HG02973 (cell line): Measurements from ENCODE around the gene STK11.

Experiments
- ATAC-seq: cut with Tn5 transposase; IDR thresholded peaks from one replicate; pipeline ENCODE4 v1.9.1; 2021; ENCODE audit warnings: moderate library complexity; ENCODE audit not compliant: unreplicated experiment

Gene STK11

GRCh38 chr19:1223018-1223855 lies 17.7 kb downstream of the STK11 start:
- no peak for ATAC-seq

- ATAC-seq, result no peak
Observed at GRCh38 chr19:1224047-1224825, 18.7 kb downstream of the STK11 start.

- ATAC-seq, result no peak
Observed at GRCh38 chr19:1224847-1225246, 19.3 kb downstream of the STK11 start.

GRCh38 chr19:1225440-1226226 lies 20.1 kb downstream of the STK11 start:
- ATAC-seq, result no peak

- no peak for ATAC-seq
Observed at GRCh38 chr19:1226227-1226518, 20.6 kb downstream of the STK11 start.

GRCh38 chr19:1226522-1227303 lies 21.1 kb downstream of the STK11 start:
- no peak for ATAC-seq

GRCh38 chr19:1227304-1228054 lies 21.9 kb downstream of the STK11 start:
- no peak for ATAC-seq

- ATAC-seq, result no peak
Observed at GRCh38 chr19:1228161-1228957, 22.8 kb downstream of the STK11 start.

- no peak for ATAC-seq
Observed at GRCh38 chr19:1229056-1229923, 23.7 kb downstream of the STK11 start.

GRCh38 chr19:1229924-1230782 lies 24.6 kb downstream of the STK11 start:
- no peak for ATAC-seq

- no peak for ATAC-seq
Observed at GRCh38 chr19:1230783-1231489, 25.4 kb downstream of the STK11 start.

- no peak for ATAC-seq
Observed at GRCh38 chr19:1231729-1232637, 26.4 kb downstream of the STK11 start.

GRCh38 chr19:1232652-1233072 lies 27.1 kb downstream of the STK11 start:
- ATAC-seq, result no peak

- ATAC-seq, result no peak
Observed at GRCh38 chr19:1233115-1233667, 27.6 kb downstream of the STK11 start.
